T-cell (primary cell): ENCODE results near the gene SERTAD2. TPM values are rescaled to one million over a fixed set of nuclear protein-coding genes. Genes with fewer than 3 reads are reported as not detected.

Source experiments
- ATAC-seq, 4 experiments: fragments of 200-7000 bp in 3 of 4; fragments of 150-1000 bp in 1 of 4; cut with Tn5 transposase; replicated peaks in 1 of 4; 1 replicate in 3 of 4; 2 replicates in 1 of 4; pipeline ENCODE4 v1.10.0; 2021; ENCODE audit warnings: moderate library complexity in 3 of 4, mild to moderate bottlenecking in 2 of 4, moderate number of reproducible peaks in 1 of 4
- CTCF ChIA-PET, 2 donors: fragments of 300-600 bp; sonication (Branson Sonifier 250); formaldehyde crosslinking; loops; one replicate each; lab custom pipeline; 2022; ENCODE audit warnings: antibody characterized with exemption in 2 of 2; lab: Charles Lee
- POLR2A ChIA-PET, 2 donors: fragments of 300-600 bp; sonication (Branson Sonifier 250); formaldehyde crosslinking; loops; one replicate each; lab custom pipeline; 2022; ENCODE audit warnings: antibody characterized with exemption in 2 of 2; lab: Charles Lee
- DNase-seq, 35 experiments: peaks; one replicate each; pipeline versions ENCODE4 v3.0.0 to v3.0.0-alpha.2; 2013 to 2023
- H3K27ac ChIP-seq: one replicate; pipeline ENCODE4 v1.5.1; 2013; ENCODE audit warnings: low read length
- H3K27me3 ChIP-seq, 2 experiments: replicated peaks in 1 of 2; 1 replicate in 1 of 2; 2 replicates in 1 of 2; pipeline versions ENCODE4 v1.6.1 to v1.7.0; 2013; ENCODE audit warnings: low read length in 1 of 2, mixed read lengths in 1 of 2; ENCODE audit not compliant: control insufficient read depth in 2 of 2, insufficient read depth in 2 of 2; ENCODE audit errors: extremely low read depth in 1 of 2
- H3K36me3 ChIP-seq, 2 donors: 1 replicate in 1 of 2; 2 replicates in 1 of 2; pipeline versions ENCODE4 v1.6.1 to v1.7.0; 2013; ENCODE audit warnings: low read length in 1 of 2; ENCODE audit not compliant: control insufficient read depth in 2 of 2, insufficient read depth in 1 of 2; ENCODE audit errors: extremely low read depth in 1 of 2
- H3K4me1 ChIP-seq, 2 experiments: 1 replicate in 1 of 2; 2 replicates in 1 of 2; pipeline versions ENCODE4 v1.6.1 to v1.7.0; 2013; ENCODE audit warnings: low read length in 2 of 2, mixed read lengths in 1 of 2; ENCODE audit not compliant: insufficient read depth in 2 of 2, control insufficient read depth in 1 of 2; ENCODE audit errors: extremely low read depth in 1 of 2
- H3K4me3 ChIP-seq, 2 donors: 1 replicate in 1 of 2; 2 replicates in 1 of 2; pipeline versions ENCODE4 v1.5.1 to v1.7.0; 2013; ENCODE audit warnings: mild to moderate bottlenecking in 2 of 2, low read length in 1 of 2, moderate library complexity in 1 of 2; ENCODE audit not compliant: control insufficient read depth in 1 of 2; ENCODE audit errors: extremely low read depth in 1 of 2
- H3K9me3 ChIP-seq: 2 replicates; pipeline ENCODE4 v1.7.0; 2013
- H3K27ac Mint-ChIP-seq, 2 donors: one replicate each; pipeline ENCODE4 v1.8.0; 2020 to 2021; ENCODE audit warnings: mild to moderate bottlenecking in 2 of 2, mixed read lengths in 2 of 2
- H3K27me3 Mint-ChIP-seq, 2 donors: one replicate each; pipeline ENCODE4 v1.8.0; 2021 to 2022; ENCODE audit warnings: mixed read lengths in 2 of 2
- H3K36me3 Mint-ChIP-seq: one replicate; pipeline ENCODE4 v1.8.0; 2021; ENCODE audit warnings: mixed read lengths
- H3K4me1 Mint-ChIP-seq, 3 donors: one replicate each; pipeline ENCODE4 v1.8.0; 2020 to 2022; ENCODE audit warnings: mixed read lengths in 3 of 3, mild to moderate bottlenecking in 1 of 3
- H3K4me3 Mint-ChIP-seq, 3 donors: one replicate each; pipeline ENCODE4 v1.8.0; 2020 to 2022; ENCODE audit warnings: mild to moderate bottlenecking in 3 of 3, mixed read lengths in 3 of 3, moderate library complexity in 3 of 3
- H3K9me3 Mint-ChIP-seq, 3 donors: one replicate each; pipeline ENCODE4 v1.8.0; 2020 to 2022; ENCODE audit warnings: mixed read lengths in 3 of 3
- WGBS: methylation state at CpG from one replicate; pipeline ENCODE4 v1.1.5; 2013; ENCODE audit warnings: missing lambda C conversion rate; ENCODE audit not compliant: insufficient coverage; 5-methylcytosine and 5-hydroxymethylcytosine counted together
- total RNA-seq, 35 experiments: library from RNA in 6 of 35; stranded (reverse) in 6 of 35; fragments of 120-200 nt in 1 of 35; gene quantifications; one replicate each; pipeline versions ENCODE4 v1.2.1 to v1.2.4 and lab custom pipeline; 2013 to 2026

The SERTAD2 gene
- total RNA-seq, 5 donors from 2014 or later (not counting 1 experiment from before 2014, with no cell fraction given): 22.8 to 39.7 (median 27.4) TPM

GRCh38 chr2:64641599-64641998 lies 12.1 kb downstream of the SERTAD2 start:
- H3K27me3 ChIP-seq: no peaks in the 10 kb centered on the region
- ATAC-seq (no peak), DNase-seq (peak in 1 of 35 experiments; percentile 1)
- H3K4me3 Mint-ChIP-seq: peak overlapping the region in 1 of 3 donors; percentile 33
- ChIA-PET POLR2A (interaction anchor here in 1 of 2 donors (1.3 kb wide), 1 partner anchor 12 kb away, joined by 3 read pairs; the partner anchor contains the start of gene SERTAD2), CTCF (interaction anchor here in 1 of 2 donors (0.8 to 5.5 kb wide), 2 partner anchors 13 to 213 kb away, joined by 5 to 60 read pairs; partner anchors contain the start of gene SERTAD2)
- no peaks in the 10 kb centered on the region for H3K9me3 Mint-ChIP-seq
- no peaks in the 10 kb centered on the region for H3K9me3 ChIP-seq
- H3K36me3 Mint-ChIP-seq: peaks cover 1% of the 10 kb centered on the region
- H3K36me3 ChIP-seq: peaks cover 0 to 2% of the 10 kb centered on the region in 2 donors
- peaks cover 60 to 69% of the 10 kb centered on the region in 2 experiments for H3K4me1 ChIP-seq
- WGBS: 88% methylated on average over 4 of the region's 10 CpGs
- no peak overlapping the region for H3K4me3 ChIP-seq
- no peak overlapping the region for H3K27ac ChIP-seq
- H3K27me3 Mint-ChIP-seq: no peaks in the 10 kb centered on the region
- H3K27ac Mint-ChIP-seq: no peak overlapping the region
- H3K4me1 Mint-ChIP-seq: peaks cover 82 to 95% (median 88%) of the 10 kb centered on the region in 3 donors

GRCh38 chr2:64640153-64641044 lies 13.3 kb downstream of the SERTAD2 start:
- H3K4me1 ChIP-seq: peaks cover 57 to 64% of the 10 kb centered on the region in 2 experiments
- Mint-ChIP-seq H3K27ac (peak overlapping the region in 1 of 2 donors; percentile 44), H3K27me3 (no peaks in the 10 kb centered on the region), H3K36me3 (peaks cover 10% of the 10 kb centered on the region), H3K9me3 (no peaks in the 10 kb centered on the region), H3K4me3 (peak overlapping the region in 1 of 3 donors; percentile 33), H3K4me1 (peaks cover 87 to 96% (median 90%) of the 10 kb centered on the region in 3 donors)
- no peaks in the 10 kb centered on the region for H3K9me3 ChIP-seq
- ATAC-seq (no peak), DNase-seq (peak in 1 of 35 experiments; percentile 8)
- no peaks in the 10 kb centered on the region for H3K27me3 ChIP-seq
- no peak overlapping the region for H3K4me3 ChIP-seq
- WGBS: 90% methylated on average over 2 of the region's 12 CpGs
- no peak overlapping the region for H3K27ac ChIP-seq
- CTCF ChIA-PET: interaction anchor here (0.6 to 1.8 kb wide), 5 partner anchors 9 to 849 kb away, joined by 3 to 7 read pairs (median 4); no protein-coding TSS in a partner anchor
- POLR2A ChIA-PET: interaction anchor here in 1 of 2 donors (0.6 kb wide), 1 partner anchor 221 kb away, joined by 3 read pairs; no protein-coding TSS in a partner anchor
- H3K36me3 ChIP-seq: peaks cover 2 to 12% of the 10 kb centered on the region in 2 donors

- Histone ChIP-seq H3K27me3 (no peaks in the 10 kb centered on the region), H3K4me3 (no peak overlapping the region), H3K27ac (no peak overlapping the region), H3K4me1 (peaks cover 52 to 61% of the 10 kb centered on the region in 2 experiments), H3K36me3 (peaks cover 2 to 19% of the 10 kb centered on the region in 2 donors), H3K9me3 (no peaks in the 10 kb centered on the region)
- Mint-ChIP-seq H3K9me3 (no peaks in the 10 kb centered on the region), H3K27me3 (no peaks in the 10 kb centered on the region), H3K4me1 (peaks cover 80 to 90% (median 83%) of the 10 kb centered on the region in 3 donors), H3K4me3 (peak overlapping the region in 1 of 3 donors; percentile 25), H3K27ac (peak overlapping the region; percentile 27 to 44), H3K36me3 (peaks cover 10% of the 10 kb centered on the region)
- POLR2A ChIA-PET: interaction anchor here in 1 of 2 donors (0.6 kb wide), 1 partner anchor 222 kb away, joined by 3 read pairs; no protein-coding TSS in a partner anchor
- DNase-seq (peak in 1 of 35 experiments; percentile 2), ATAC-seq (no peak)
- CTCF ChIA-PET: interaction anchor here (0.5 to 1.8 kb wide), 4 partner anchors 12 to 199 kb away, joined by 3 to 7 read pairs (median 4); no protein-coding TSS in a partner anchor
- no CpG with 5 or more reads among the region's 2 CpGs for WGBS
These were observed 14.0 kb downstream of the SERTAD2 start for GRCh38 chr2:64639691-64640090.

- Histone ChIP-seq H3K36me3 (peaks cover 2 to 28% of the 10 kb centered on the region in 2 donors), H3K4me1 (peaks cover 46 to 50% of the 10 kb centered on the region in 2 experiments), H3K9me3 (no peaks in the 10 kb centered on the region), H3K4me3 (no peak overlapping the region), H3K27me3 (no peaks in the 10 kb centered on the region), H3K27ac (no peak overlapping the region)
- peak overlapping the region in 1 of 3 donors; percentile 50 for H3K4me3 Mint-ChIP-seq
- no peak for DNase-seq
- peaks cover 69 to 80% (median 72%) of the 10 kb centered on the region in 3 donors for H3K4me1 Mint-ChIP-seq
- no peaks in the 10 kb centered on the region for H3K9me3 Mint-ChIP-seq
- peaks cover 12% of the 10 kb centered on the region for H3K36me3 Mint-ChIP-seq
- no peaks in the 10 kb centered on the region for H3K27me3 Mint-ChIP-seq
- no peak for ATAC-seq
- ChIA-PET CTCF (interaction anchor here (0.5 to 0.6 kb wide), 4 partner anchors 9 to 201 kb away, joined by 3 to 6 read pairs (median 4); no protein-coding TSS in a partner anchor), POLR2A (no interaction called here)
- WGBS: 100% methylated on average over 1 of the region's 4 CpGs
- H3K27ac Mint-ChIP-seq: peak overlapping the region; percentile 71 to 90
These were observed 15.1 kb downstream of the SERTAD2 start for GRCh38 chr2:64638502-64639120.

- H3K9me3 Mint-ChIP-seq: no peaks in the 10 kb centered on the region
- POLR2A ChIA-PET: no interaction called here
- peak overlapping the region in 1 of 3 donors; percentile 50 for H3K4me3 Mint-ChIP-seq
- H3K4me1 Mint-ChIP-seq: peaks cover 62 to 74% (median 66%) of the 10 kb centered on the region in 3 donors
- WGBS: 92% methylated on average over 5 of the region's 5 CpGs
- Histone ChIP-seq H3K4me1 (peaks cover 41 to 43% of the 10 kb centered on the region in 2 experiments), H3K4me3 (no peak overlapping the region), H3K27me3 (no peaks in the 10 kb centered on the region), H3K9me3 (no peaks in the 10 kb centered on the region), H3K36me3 (peaks cover 2 to 34% of the 10 kb centered on the region in 2 donors), H3K27ac (peak overlapping the region; percentile 55)
- DNase-seq (no peak), ATAC-seq (no peak)
- CTCF ChIA-PET: interaction anchor here in 1 of 2 donors (1.4 kb wide), 1 partner anchor 8 kb away, joined by 3 read pairs; no protein-coding TSS in a partner anchor
- peak overlapping the region; percentile 71 to 90 for H3K27ac Mint-ChIP-seq
- H3K27me3 Mint-ChIP-seq: no peaks in the 10 kb centered on the region
- H3K36me3 Mint-ChIP-seq: peaks cover 13% of the 10 kb centered on the region
These were observed 15.8 kb downstream of the SERTAD2 start for GRCh38 chr2:64637931-64638330.
